Neural progenitor cell (in vitro differentiated cells): ENCODE results near the gene PRKCA. TPM values are rescaled to one million over a fixed set of nuclear protein-coding genes. Genes with fewer than 3 reads are reported as not detected.

Experiments
- DNase-seq: peaks from one replicate; pipeline ENCODE4 v3.0.0-alpha.2; 2016; ENCODE audit warnings: low spot score
- H2AFZ ChIP-seq: fragments of 200-600 bp; sonication (generic); replicated peaks from 2 replicates; pipeline ENCODE4 v1.6.1; 2016; ENCODE audit warnings: antibody characterized with exemption
- H3F3A ChIP-seq: fragments of 200-600 bp; sonication (generic); 2 replicates; pipeline ENCODE4 v1.6.1; 2016; ENCODE audit warnings: antibody characterized with exemption, low read depth
- H3K27ac ChIP-seq: fragments of 200-600 bp; sonication (generic); 2 replicates; pipeline ENCODE4 v1.5.1; 2016; ENCODE audit warnings: mild to moderate bottlenecking
- H3K27me3 ChIP-seq: fragments of 200-600 bp; sonication (generic); 2 replicates; pipeline ENCODE4 v1.6.1; 2016; ENCODE audit warnings: mild to moderate bottlenecking, moderate library complexity
- H3K36me3 ChIP-seq: fragments of 200-600 bp; sonication (generic); 2 replicates; pipeline ENCODE4 v1.5.1; 2016
- H3K4me1 ChIP-seq: fragments of 200-600 bp; sonication (generic); 2 replicates; pipeline ENCODE4 v1.6.1; 2016; ENCODE audit warnings: mixed run types
- H3K4me2 ChIP-seq: fragments of 200-600 bp; sonication (generic); 2 replicates; pipeline ENCODE4 v1.6.1; 2016
- H3K4me3 ChIP-seq: fragments of 200-600 bp; sonication (generic); 2 replicates; pipeline ENCODE4 v1.5.1; 2016
- H3K79me2 ChIP-seq: fragments of 200-600 bp; sonication (generic); 2 replicates; pipeline ENCODE4 v1.6.1; 2016; ENCODE audit warnings: low read depth
- H3K9ac ChIP-seq: fragments of 200-600 bp; sonication (generic); 2 replicates; pipeline ENCODE4 v1.6.1; 2016
- H3K9me3 ChIP-seq: fragments of 200-600 bp; sonication (generic); 2 replicates; pipeline ENCODE4 v1.5.1; 2016; ENCODE audit warnings: low read depth
- H4K20me1 ChIP-seq: fragments of 200-600 bp; sonication (generic); 2 replicates; pipeline ENCODE4 v1.6.1; 2016; ENCODE audit warnings: low read depth
- H3K27ac Mint-ChIP-seq: 3 replicates; pipeline ENCODE4 v1.8.0; 2021; ENCODE audit warnings: mixed read lengths
- H3K27me3 Mint-ChIP-seq: 2 replicates; pipeline ENCODE4 v1.8.0; 2022; ENCODE audit warnings: low read depth, mild to moderate bottlenecking, inconsistent platforms, moderate library complexity, mixed read lengths; ENCODE audit not compliant: insufficient read depth
- H3K36me3 Mint-ChIP-seq: 3 replicates; pipeline ENCODE4 v1.8.0; 2021; ENCODE audit warnings: mixed read lengths
- H3K4me1 Mint-ChIP-seq: 3 replicates; pipeline ENCODE4 v1.8.0; 2021; ENCODE audit warnings: mixed read lengths
- H3K4me3 Mint-ChIP-seq: 3 replicates; pipeline ENCODE4 v1.8.0; 2021; ENCODE audit warnings: mild to moderate bottlenecking, moderate library complexity, mixed read lengths
- H3K9me3 Mint-ChIP-seq: 3 replicates; pipeline ENCODE4 v1.8.0; 2020; ENCODE audit warnings: mixed read lengths
- CTCF ChIP-seq: fragments of 200-600 bp; sonication (generic); IDR thresholded peaks from 2 replicates; pipeline ENCODE4 v1.5.1; 2017; ENCODE audit warnings: antibody characterized with exemption, mild to moderate bottlenecking
- EZH2 ChIP-seq: fragments of 200-600 bp; sonication (generic); IDR thresholded peaks from 2 replicates; pipeline ENCODE4 v1.6.1; 2017; ENCODE audit warnings: antibody characterized with exemption, mild to moderate bottlenecking, moderate library complexity
- EZH2phosphoT487 ChIP-seq: fragments of 200-600 bp; sonication (generic); IDR thresholded peaks from 2 replicates; pipeline ENCODE4 v1.6.1; 2017; ENCODE audit warnings: antibody characterized with exemption
- total RNA-seq: library from RNA; depleted of rRNA; stranded (reverse); fragments of >200 nt; gene quantifications from 2 replicates; pipeline ENCODE4 v1.2.3, GENCODE V29; 2015; ENCODE audit warnings: low replicate concordance

PRKCA gene
- total RNA-seq, 1 donor from 2014 or later = 2.1 TPM

GRCh38 chr17:66795486-66795885, 493.1 kb downstream of the PRKCA start:
- peaks cover 6% of the 10 kb centered on the region for H3K36me3 Mint-ChIP-seq
- Histone ChIP-seq H3K9ac (no peak overlapping the region), H3K4me3 (no peak overlapping the region), H3K79me2 (no peaks in the 10 kb centered on the region), H3K36me3 (no peaks in the 10 kb centered on the region), H3K9me3 (no peaks in the 10 kb centered on the region), H3K4me1 (no peaks in the 10 kb centered on the region), H3K4me2 (no peak overlapping the region), H3F3A (no peaks in the 10 kb centered on the region), H3K27ac (no peak overlapping the region), H2AFZ (no peak overlapping the region), H4K20me1 (no peaks in the 10 kb centered on the region), H3K27me3 (no peaks in the 10 kb centered on the region)
- peaks cover 4% of the 10 kb centered on the region for H3K27me3 Mint-ChIP-seq
- TF ChIP-seq EZH2 (no peak), CTCF (no peak), EZH2phosphoT487 (no peak)
- no peak for DNase-seq
- peaks cover 10% of the 10 kb centered on the region for H3K4me1 Mint-ChIP-seq
- peaks cover 2% of the 10 kb centered on the region for H3K9me3 Mint-ChIP-seq
- H3K4me3 Mint-ChIP-seq = no peak overlapping the region
- no peak overlapping the region for H3K27ac Mint-ChIP-seq

- H3K36me3 Mint-ChIP-seq = peaks cover 10% of the 10 kb centered on the region
- Histone ChIP-seq H4K20me1 (no peaks in the 10 kb centered on the region), H3K79me2 (no peaks in the 10 kb centered on the region), H3K36me3 (no peaks in the 10 kb centered on the region), H3K9me3 (no peaks in the 10 kb centered on the region), H3K9ac (no peak overlapping the region), H3K27ac (no peak overlapping the region), H3K4me2 (no peak overlapping the region), H3K4me3 (no peak overlapping the region), H3K4me1 (peaks cover 15% of the 10 kb centered on the region), H3K27me3 (no peaks in the 10 kb centered on the region), H3F3A (no peaks in the 10 kb centered on the region), H2AFZ (no peak overlapping the region)
- H3K4me1 Mint-ChIP-seq = peaks cover 16% of the 10 kb centered on the region
- no peak overlapping the region for H3K27ac Mint-ChIP-seq
- TF ChIP-seq CTCF = peak; percentile 8
- no peak for TF ChIP-seq EZH2
- DNase-seq = no peak
- H3K9me3 Mint-ChIP-seq = peaks cover 2% of the 10 kb centered on the region
- H3K27me3 Mint-ChIP-seq = no peaks in the 10 kb centered on the region
- H3K4me3 Mint-ChIP-seq = no peak overlapping the region
Observed at GRCh38 chr17:66799849-66800537, 497.6 kb downstream of the PRKCA start.

GRCh38 chr17:66803474-66803951, 501.1 kb downstream of the PRKCA start:
- H3K9me3 Mint-ChIP-seq = no peaks in the 10 kb centered on the region
- H3K27ac Mint-ChIP-seq = peak overlapping the region; percentile 29
- H3K4me3 ChIP-seq = no peak overlapping the region
- no peaks in the 10 kb centered on the region for H3F3A ChIP-seq
- peak overlapping the region; percentile 66 for H2AFZ ChIP-seq
- H3K9ac ChIP-seq = no peak overlapping the region
- H3K9me3 ChIP-seq = no peaks in the 10 kb centered on the region
- H4K20me1 ChIP-seq = no peaks in the 10 kb centered on the region
- H3K27me3 Mint-ChIP-seq = peaks cover 2% of the 10 kb centered on the region
- peak overlapping the region; percentile 33 for H3K4me2 ChIP-seq
- TF ChIP-seq EZH2phosphoT487 (no peak), CTCF (no peak), EZH2 (no peak)
- H3K79me2 ChIP-seq = no peaks in the 10 kb centered on the region
- peak; percentile 32 for DNase-seq
- H3K36me3 Mint-ChIP-seq = peaks cover 9% of the 10 kb centered on the region
- H3K27ac ChIP-seq = no peak overlapping the region
- H3K4me1 Mint-ChIP-seq = peaks cover 36% of the 10 kb centered on the region
- H3K36me3 ChIP-seq = no peaks in the 10 kb centered on the region
- no peaks in the 10 kb centered on the region for H3K27me3 ChIP-seq
- H3K4me3 Mint-ChIP-seq = no peak overlapping the region
- peaks cover 15% of the 10 kb centered on the region for H3K4me1 ChIP-seq
